Measurements from ENCODE around the gene EPHA6. TPM values are rescaled to one million over a fixed set of nuclear protein-coding genes. Genes with fewer than 3 reads are reported as not detected.
"Not testable (repeated sequence)": the region's sequence is repeated elsewhere in the genome, so short reads cannot be mapped to it uniquely, and the experiment has no call there.

The EPHA6 gene
- total and polyA plus RNA-seq, 2 donors (not counting 1 experiment from before 2014, with no cell fraction given) = not detected

- Histone ChIP-seq H3K27ac (ENCODE audit: low read length in 2 of 2) (no peak overlapping the region), H3K79me2 (ENCODE audit: control insufficient read depth, insufficient read depth, low read length) (no peaks in the 10 kb centered on the region), H3K4me3 (ENCODE audit: control extremely low read depth in 1 of 5, extremely low read depth in 1 of 5, insufficient read depth in 1 of 5, low read depth in 2 of 5, low read length in 4 of 5) (no peak overlapping the region), H4K20me1 (ENCODE audit: control insufficient read depth, insufficient read depth, low read length, poor library complexity, severe bottlenecking) (no peaks in the 10 kb centered on the region), H3K36me3 (replicated peaks in 1 of 2; ENCODE audit: control extremely low read depth in 1 of 2, control insufficient read depth in 1 of 2, extremely low read depth in 1 of 2, insufficient read depth in 2 of 2, low read length in 1 of 2) (no peaks in the 10 kb centered on the region), H3K9me3 (ENCODE audit: control extremely low read depth in 1 of 3, control insufficient read depth in 2 of 3, insufficient read depth in 1 of 3, low read length in 2 of 3) (peaks cover 0 to 4% (median 0%) of the 10 kb centered on the region in 3 donors), H2AFZ (ENCODE audit: insufficient read depth, low read depth, low read length, poor library complexity, severe bottlenecking) (no peak overlapping the region), H3K9ac (ENCODE audit: low read length) (no peak overlapping the region), H3K27me3 (replicated peaks in 1 of 4; ENCODE audit: control extremely low read depth in 1 of 4, control insufficient read depth in 3 of 4, insufficient read depth in 4 of 4, low read length in 3 of 4) (no peaks in the 10 kb centered on the region), H3K4me1 (ENCODE audit: control insufficient read depth in 2 of 2, insufficient read depth in 2 of 2, low read length in 2 of 2) (no peaks in the 10 kb centered on the region), H3K4me2 (replicated peaks; ENCODE audit: low read depth, low read length, poor library complexity, severe bottlenecking) (no peak overlapping the region)
- peaks cover 8% of the 10 kb centered on the region for H3K9me3 Mint-ChIP-seq (ENCODE audit: insufficient read depth)
- H3K4me3 Mint-ChIP-seq = no peak overlapping the region
- ChIA-PET POLR2A (no interaction called here), CTCF (no interaction called here)
- TF ChIP-seq CTCF (IDR thresholded peaks at IDR 0.05) (no peak), EZH2 (IDR thresholded peaks at IDR 0.05; ENCODE audit: borderline replicate concordance, insufficient read depth, low read depth, low read length, poor library complexity, severe bottlenecking) (no peak)
- no peaks in the 10 kb centered on the region for H3K27me3 Mint-ChIP-seq
- H3K4me1 Mint-ChIP-seq = no peaks in the 10 kb centered on the region
- DNase-seq = no peak
- intact Hi-C loops (cut with micrococcal nuclease) = no loop called here
- WGBS (ENCODE audit: insufficient coverage) = no CpG with 5 or more reads among the region's 1 CpG
- ATAC-seq (ENCODE audit: low read depth) = no peak
- H3K27ac Mint-ChIP-seq = no peak overlapping the region
Observed at GRCh38 chr3:97021778-97022177, 207.4 kb downstream of the EPHA6 start.

- H3K27me3 ChIP-seq (replicated peaks in 1 of 4; ENCODE audit: control extremely low read depth in 1 of 4, control insufficient read depth in 3 of 4, insufficient read depth in 4 of 4, low read length in 3 of 4); POLR2A ChIA-PET; H3K4me3 Mint-ChIP-seq; H3K9ac ChIP-seq (ENCODE audit: low read length); H3K4me2 ChIP-seq (replicated peaks; ENCODE audit: low read depth, low read length, poor library complexity, severe bottlenecking); DNase-seq; H3K4me3 ChIP-seq (ENCODE audit: control extremely low read depth in 1 of 5, extremely low read depth in 1 of 5, insufficient read depth in 1 of 5, low read depth in 2 of 5, low read length in 4 of 5); H3K27me3 Mint-ChIP-seq; H4K20me1 ChIP-seq (ENCODE audit: control insufficient read depth, insufficient read depth, low read length, poor library complexity, severe bottlenecking); H3K4me1 ChIP-seq (ENCODE audit: control insufficient read depth in 2 of 2, insufficient read depth in 2 of 2, low read length in 2 of 2); H3K9me3 Mint-ChIP-seq (ENCODE audit: insufficient read depth); H3K79me2 ChIP-seq (ENCODE audit: control insufficient read depth, insufficient read depth, low read length); intact Hi-C loops (cut with micrococcal nuclease); H3K4me1 Mint-ChIP-seq; H3K27ac ChIP-seq (ENCODE audit: low read length in 2 of 2); H2AFZ ChIP-seq (ENCODE audit: insufficient read depth, low read depth, low read length, poor library complexity, severe bottlenecking); H3K36me3 ChIP-seq (replicated peaks in 1 of 2; ENCODE audit: control extremely low read depth in 1 of 2, control insufficient read depth in 1 of 2, extremely low read depth in 1 of 2, insufficient read depth in 2 of 2, low read length in 1 of 2); H3K9me3 ChIP-seq (ENCODE audit: control extremely low read depth in 1 of 3, control insufficient read depth in 2 of 3, insufficient read depth in 1 of 3, low read length in 2 of 3); CTCF ChIA-PET; ATAC-seq (ENCODE audit: low read depth); H3K27ac Mint-ChIP-seq: not testable (repeated sequence)
- WGBS (ENCODE audit: insufficient coverage) = no CpG with 5 or more reads among the region's 8 CpGs
Observed at GRCh38 chr3:97025612-97026011, 211.2 kb downstream of the EPHA6 start.

Measured in B cell (primary cell).